Activated naive CD4-positive, alpha-beta T cell treated with anti-CD3 and anti-CD28 coated beads, Interleukin-2, amount 50 U/mL, for 72 hours (primary cell): ENCODE data around the gene KRIT1. TPM values are rescaled to one million over a fixed set of nuclear protein-coding genes. Genes with fewer than 3 reads are reported as not detected.
"Not testable (repeated sequence)": the region's sequence is repeated elsewhere in the genome, so short reads cannot be mapped to it uniquely, and the experiment has no call there.

Experiments
- ATAC-seq, 2 donors: fragments of 150-1000 bp; cut with Tn5 transposase; 2 replicates each; pipeline ENCODE4 v1.10.0; 2021; ENCODE audit warnings: mild to moderate bottlenecking in 2 of 2, moderate library complexity in 2 of 2
- DNase-seq, 2 donors: peaks; one replicate each; pipeline ENCODE4 v3.0.0; 2021 to 2022; ENCODE audit warnings: low spot score in 2 of 2
- H3K27ac Mint-ChIP-seq, 2 donors: one replicate each; pipeline ENCODE4 v1.8.0; 2022; ENCODE audit warnings: mild to moderate bottlenecking in 2 of 2, mixed read lengths in 2 of 2
- H3K36me3 Mint-ChIP-seq, 2 donors: one replicate each; pipeline ENCODE4 v1.8.0; 2022; ENCODE audit warnings: mixed read lengths in 2 of 2
- H3K9me3 Mint-ChIP-seq, 2 donors: one replicate each; pipeline ENCODE4 v1.8.0; 2022; ENCODE audit warnings: mixed read lengths in 2 of 2
- total RNA-seq, 2 donors: library from RNA; stranded (reverse); gene quantifications; one replicate each; pipeline ENCODE4 v1.2.3, GENCODE V29; 2022

Gene KRIT1
- total RNA-seq, 2 donors from 2014 or later: 25.9 to 39.7 TPM

- ATAC-seq: no peak
- Mint-ChIP-seq H3K36me3 (peaks cover 49 to 64% of the 10 kb centered on the region in 2 donors), H3K27ac (no peak overlapping the region), H3K9me3 (peaks cover 28 to 38% of the 10 kb centered on the region in 2 donors)
- no peak for DNase-seq
Measured at GRCh38 chr7:92192326-92192725, 53.4 kb downstream of the KRIT1 start.

GRCh38 chr7:92189246-92189645, 56.5 kb downstream of the KRIT1 start:
- Mint-ChIP-seq H3K36me3 (peaks cover 41 to 47% of the 10 kb centered on the region in 2 donors), H3K9me3 (peaks cover 29 to 33% of the 10 kb centered on the region in 2 donors)
- not testable (repeated sequence) for ATAC-seq, H3K27ac Mint-ChIP-seq, DNase-seq

GRCh38 chr7:92184294-92184693, 61.4 kb downstream of the KRIT1 start:
- H3K27ac Mint-ChIP-seq, DNase-seq, ATAC-seq: not testable (repeated sequence)
- Mint-ChIP-seq H3K36me3 (peaks cover 15% of the 10 kb centered on the region in 2 donors), H3K9me3 (peaks cover 8 to 12% of the 10 kb centered on the region in 2 donors)

GRCh38 chr7:92178928-92179924, 66.5 kb downstream of the KRIT1 start, which contains the start of gene LRRD1:
Gene LRRD1 (minus strand): TSS chr7:92179142. CDS start chr7:92165202, 13,940 bp downstream.
- DNase-seq: peak; percentile 92 to 99
- peak within 1 kb of the TSS in 1 of 2 donors; percentile 40 for H3K27ac Mint-ChIP-seq

GRCh38 chr7:92177362-92177761, 68.4 kb downstream of the KRIT1 start:
- ATAC-seq (no peak), DNase-seq (no peak)
- Mint-ChIP-seq H3K9me3 (no peaks in the 10 kb centered on the region), H3K36me3 (no peaks in the 10 kb centered on the region), H3K27ac (no peak overlapping the region)

More at GRCh38 chr7:92178928-92179924, 66.5 kb downstream of the KRIT1 start, which contains the start of gene LRRD1:
- Mint-ChIP-seq H3K9me3 (no peaks in the 10 kb centered on the region), H3K36me3 (no peaks in the 10 kb centered on the region)
- peak; percentile 100 for ATAC-seq

- not testable (repeated sequence) for H3K9me3 Mint-ChIP-seq, DNase-seq, H3K36me3 Mint-ChIP-seq, ATAC-seq, H3K27ac Mint-ChIP-seq
Measured at GRCh38 chr7:92169529-92169928, 76.2 kb downstream of the KRIT1 start.

- Mint-ChIP-seq H3K36me3 (no peaks in the 10 kb centered on the region), H3K27ac (no peak overlapping the region), H3K9me3 (no peaks in the 10 kb centered on the region)
- DNase-seq (no peak), ATAC-seq (no peak)
Measured at GRCh38 chr7:92161271-92161670, 84.4 kb downstream of the KRIT1 start.

GRCh38 chr7:92158660-92159575, 86.8 kb downstream of the KRIT1 start:
- no peak for DNase-seq
- no peak for ATAC-seq
- Mint-ChIP-seq H3K36me3 (no peaks in the 10 kb centered on the region), H3K27ac (no peak overlapping the region), H3K9me3 (no peaks in the 10 kb centered on the region)

GRCh38 chr7:92156990-92157389, 88.7 kb downstream of the KRIT1 start:
- Mint-ChIP-seq H3K27ac (no peak overlapping the region), H3K36me3 (no peaks in the 10 kb centered on the region), H3K9me3 (no peaks in the 10 kb centered on the region)
- DNase-seq (no peak), ATAC-seq (no peak)

- Mint-ChIP-seq H3K36me3 (no peaks in the 10 kb centered on the region), H3K9me3 (no peaks in the 10 kb centered on the region), H3K27ac (no peak overlapping the region)
- DNase-seq (no peak), ATAC-seq (no peak)
Measured at GRCh38 chr7:92155108-92155739, 90.5 kb downstream of the KRIT1 start.

GRCh38 chr7:92150450-92151017, 95.2 kb downstream of the KRIT1 start:
- DNase-seq (no peak), ATAC-seq (no peak)
- no peak overlapping the region for H3K27ac Mint-ChIP-seq
- H3K9me3 Mint-ChIP-seq: no peaks in the 10 kb centered on the region
- H3K36me3 Mint-ChIP-seq: no peaks in the 10 kb centered on the region

GRCh38 chr7:92149736-92150239, 95.9 kb downstream of the KRIT1 start:
- no peaks in the 10 kb centered on the region for H3K36me3 Mint-ChIP-seq
- H3K9me3 Mint-ChIP-seq: no peaks in the 10 kb centered on the region
- no peak for ATAC-seq
- DNase-seq: no peak
- no peak overlapping the region for H3K27ac Mint-ChIP-seq

Other genes with a start within 250 kb of the KRIT1 start
- 10 to 100 TPM; 25.5 to 46.5 TPM for gene CYP51A1, start 111.4 kb downstream of the KRIT1 start, total RNA-seq
- gene LRRD1, start 66.8 kb downstream of the KRIT1 start, total RNA-seq: not detected
- gene ANKIB1, start 60 bp upstream of the KRIT1 start, total RNA-seq: 10 to 100 TPM; 34.4 to 50.7 TPM
- 10 to 100 TPM; 16.8 to 45.6 TPM for gene GATAD1, start 201.6 kb upstream of the KRIT1 start, total RNA-seq
- under 1 TPM in 1 of 2 donors, not detected in 1; 0.23 TPM for gene ERVW-1, start 232.0 kb upstream of the KRIT1 start, total RNA-seq